ENCODE measurements around the gene HHIPL1.

HHIPL1 gene

GRCh38 chr14:99644723-99645544 lies at the start of gene HHIPL1:
Gene HHIPL1, plus strand, starts transcription at chr14:99645129. Its CDS starts 79 bp downstream, at chr14:99645208.
- DNase-seq (ENCODE audit: low spot score), result no peak

- DNase-seq (ENCODE audit: low spot score), result no peak
Observed at GRCh38 chr14:99595524-99595923, 49.4 kb upstream of the HHIPL1 start.

GRCh38 chr14:99596071-99596627 lies 48.8 kb upstream of the HHIPL1 start:
- DNase-seq (ENCODE audit: low spot score), result no peak

GRCh38 chr14:99596772-99597171 lies 48.2 kb upstream of the HHIPL1 start:
- no peak for DNase-seq (ENCODE audit: low spot score)

- DNase-seq (ENCODE audit: low spot score), result no peak
Observed at GRCh38 chr14:99597911-99598600, 46.9 kb upstream of the HHIPL1 start.

- DNase-seq (ENCODE audit: low spot score), result no peak
Observed at GRCh38 chr14:99598774-99599173, 46.2 kb upstream of the HHIPL1 start.

- DNase-seq (ENCODE audit: low spot score), result no peak
Observed at GRCh38 chr14:99599393-99599792, 45.5 kb upstream of the HHIPL1 start.

GRCh38 chr14:99600232-99600888 lies 44.6 kb upstream of the HHIPL1 start:
- DNase-seq (ENCODE audit: low spot score), result no peak

GRCh38 chr14:99601361-99601831 lies 43.5 kb upstream of the HHIPL1 start:
- DNase-seq (ENCODE audit: low spot score), result no peak

GRCh38 chr14:99602054-99602787 lies 42.7 kb upstream of the HHIPL1 start:
- DNase-seq (ENCODE audit: low spot score), result peak; percentile 60

- DNase-seq (ENCODE audit: low spot score), result no peak
Observed at GRCh38 chr14:99602788-99603415, 42.0 kb upstream of the HHIPL1 start.

GRCh38 chr14:99603471-99604277 lies 41.3 kb upstream of the HHIPL1 start, which contains the start of gene CCDC85C:
Gene CCDC85C, minus strand, starts transcription at chr14:99604207. Its CDS starts 248 bp downstream, at chr14:99603959.
- peak; percentile 52 for DNase-seq (ENCODE audit: low spot score)

- peak; percentile 93 for DNase-seq (ENCODE audit: low spot score)
Observed at GRCh38 chr14:99604278-99604765, 40.6 kb upstream of the HHIPL1 start.

- DNase-seq (ENCODE audit: low spot score), result peak; percentile 33
Observed at GRCh38 chr14:99604766-99605298, 40.1 kb upstream of the HHIPL1 start.

- DNase-seq (ENCODE audit: low spot score), result peak; percentile 76
Observed at GRCh38 chr14:99605299-99605961, 39.5 kb upstream of the HHIPL1 start.

- no peak for DNase-seq (ENCODE audit: low spot score)
Observed at GRCh38 chr14:99606359-99606758, 38.6 kb upstream of the HHIPL1 start.

GRCh38 chr14:99608591-99608990 lies 36.3 kb upstream of the HHIPL1 start:
- DNase-seq (ENCODE audit: low spot score), result no peak

GRCh38 chr14:99609245-99610170 lies 35.4 kb upstream of the HHIPL1 start:
- DNase-seq (ENCODE audit: low spot score), result peak; percentile 25

All from RKO (cell line).